GM18868 (cell line): ENCODE results near the gene CNTNAP2.
A peak's percentile ranks its signal among the peaks of the same experiment; 100 is the strongest.

Experiments
- ATAC-seq: cut with Tn5 transposase; IDR thresholded peaks from one replicate; pipeline ENCODE4 v1.9.1; 2021; ENCODE audit warnings: mild to moderate bottlenecking, moderate library complexity; ENCODE audit not compliant: unreplicated experiment

The CNTNAP2 gene

GRCh38 chr7:146414373-146414772 lies 297.8 kb downstream of the CNTNAP2 start:
- ATAC-seq = no peak

GRCh38 chr7:146414937-146415336 lies 298.3 kb downstream of the CNTNAP2 start:
- ATAC-seq = no peak

DNA sequence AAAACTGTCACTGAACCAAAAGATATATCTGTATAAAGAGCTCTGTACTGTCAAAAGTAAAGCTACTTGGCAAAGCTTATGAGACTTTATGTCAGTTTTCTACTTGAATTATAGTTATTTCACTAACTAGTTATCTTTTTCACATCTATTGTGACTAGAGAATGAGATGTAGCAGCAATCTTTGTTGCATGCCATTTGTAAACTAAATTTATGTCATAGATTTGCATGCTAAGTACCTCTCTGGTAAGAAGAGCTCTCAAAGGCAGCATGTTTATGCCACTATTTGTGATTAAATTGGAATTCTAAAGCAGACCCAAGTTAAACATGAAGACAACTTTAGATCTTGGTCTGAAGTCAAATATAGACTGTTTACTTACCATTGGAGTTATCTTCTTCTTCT lies 300.6 kb downstream of the CNTNAP2 start:
- no peak for ATAC-seq

DNA sequence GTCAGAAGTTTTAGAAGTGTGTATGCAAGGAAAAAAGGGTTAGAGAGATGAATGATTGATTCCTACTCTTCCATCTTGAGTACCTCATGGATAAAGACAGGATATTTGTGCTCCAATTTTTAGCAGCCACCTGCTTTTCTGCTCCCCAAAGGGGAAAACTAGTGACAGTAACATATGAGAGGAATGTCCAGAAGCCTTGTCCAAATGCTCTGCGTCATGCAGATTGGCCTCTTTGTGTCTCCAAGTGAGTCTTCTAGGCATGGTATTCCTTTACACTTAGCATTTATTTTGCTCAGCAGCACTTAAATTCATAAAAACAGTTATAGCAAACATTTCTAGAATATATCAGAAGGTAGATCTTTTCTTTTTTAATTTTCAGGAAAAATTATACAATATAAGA lies 306.8 kb downstream of the CNTNAP2 start:
- ATAC-seq = no peak

DNA sequence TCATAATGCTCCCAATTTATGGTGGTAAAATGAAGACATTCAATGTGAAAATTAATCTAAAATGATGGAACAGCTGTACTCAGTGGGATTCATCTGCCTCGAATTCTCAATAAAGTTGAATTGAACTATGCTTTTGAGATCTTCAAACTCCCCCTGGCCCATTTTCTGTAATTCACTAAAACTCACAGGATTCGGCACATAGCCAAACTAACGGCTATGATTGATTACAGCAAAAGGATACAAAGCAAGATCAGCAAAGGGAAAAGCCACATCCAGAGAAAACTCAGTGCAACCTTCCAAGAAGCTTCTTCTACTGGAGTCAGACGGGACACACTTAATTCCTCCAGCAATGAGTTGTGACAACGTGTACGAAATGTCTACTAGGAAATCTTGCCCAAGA lies 307.5 kb downstream of the CNTNAP2 start:
- no peak for ATAC-seq

DNA sequence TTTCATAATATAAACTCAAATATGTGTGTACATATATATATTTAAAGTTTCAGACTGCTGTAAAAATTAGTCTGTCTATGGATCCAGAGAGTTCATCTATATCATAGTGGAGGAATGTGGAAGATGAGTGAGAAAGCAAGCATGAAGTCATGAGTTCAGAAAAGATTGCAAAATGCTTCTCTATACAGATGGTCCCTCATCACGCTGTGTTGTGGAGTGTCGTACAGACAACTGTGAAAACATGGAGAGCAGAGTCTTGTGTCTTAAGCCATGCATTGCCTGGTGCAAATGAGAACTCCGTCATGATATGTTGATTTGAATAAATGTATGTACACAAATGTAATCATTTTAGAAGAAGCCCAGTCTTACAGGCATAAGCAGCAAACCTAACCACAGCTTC lies 316.9 kb downstream of the CNTNAP2 start:
- ATAC-seq = no peak

- ATAC-seq = no peak
Observed at GRCh38 chr7:146443102-146443501, 326.5 kb downstream of the CNTNAP2 start.

DNA sequence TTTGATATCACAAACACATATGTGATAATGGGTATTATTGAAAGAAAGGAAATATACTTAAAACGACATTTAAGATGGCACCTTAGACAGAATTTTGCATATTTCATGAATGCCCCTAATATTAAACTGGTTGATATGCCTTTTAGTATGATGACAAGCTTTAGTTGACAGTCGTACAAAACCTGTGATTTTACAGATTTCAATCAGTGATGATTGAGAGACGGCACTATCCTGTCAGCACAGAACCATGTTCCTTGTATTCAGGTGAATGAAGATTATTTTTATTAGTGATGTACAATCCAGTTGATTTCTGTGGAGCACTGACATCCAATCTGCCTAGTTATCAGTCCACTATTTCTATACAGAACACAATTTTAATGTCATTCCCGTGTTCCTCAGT lies 333.0 kb downstream of the CNTNAP2 start:
- no peak for ATAC-seq

- no peak for ATAC-seq
Observed at GRCh38 chr7:146455091-146455655, 338.6 kb downstream of the CNTNAP2 start.

GRCh38 chr7:146479040-146479439 lies 362.4 kb downstream of the CNTNAP2 start:
- no peak for ATAC-seq

DNA sequence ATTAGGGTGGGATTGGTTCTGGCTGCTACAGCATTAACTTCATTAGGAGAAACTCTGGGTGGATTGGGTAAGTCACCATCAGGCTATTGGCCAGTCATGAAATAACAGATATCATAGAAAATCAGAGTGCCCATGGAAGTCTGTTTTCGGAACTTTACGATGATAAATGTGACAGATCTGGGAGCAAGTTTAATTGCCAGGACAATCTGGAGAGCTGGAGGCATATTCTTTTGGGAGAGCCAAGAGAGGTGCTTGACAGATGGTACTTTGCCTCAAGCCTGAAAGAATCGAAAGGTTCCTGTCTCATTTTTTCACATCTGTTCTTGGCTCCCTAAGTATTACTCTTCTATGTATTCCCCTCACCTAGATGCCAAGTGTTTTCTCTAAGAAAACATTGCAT lies 369.9 kb downstream of the CNTNAP2 start:
- ATAC-seq = no peak

DNA sequence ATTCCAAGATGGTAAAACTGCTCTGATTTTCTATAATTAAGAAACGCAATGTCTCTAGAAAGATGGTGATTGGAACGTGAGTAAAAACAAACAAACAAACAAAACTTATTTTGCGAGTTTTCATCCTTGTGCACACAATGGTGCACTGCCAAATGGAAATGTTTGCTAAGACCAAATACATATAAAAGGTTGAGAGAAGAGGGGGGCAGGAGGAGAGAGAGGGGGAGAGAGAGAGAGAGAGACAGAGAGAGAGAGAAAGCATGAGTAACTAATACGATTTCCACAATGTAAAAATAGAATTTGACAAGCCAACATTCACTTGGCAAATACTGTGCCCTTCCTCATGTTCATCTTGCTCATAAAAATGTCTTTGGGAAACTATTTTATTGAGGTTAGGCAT lies 375.4 kb downstream of the CNTNAP2 start:
- ATAC-seq = no peak

DNA sequence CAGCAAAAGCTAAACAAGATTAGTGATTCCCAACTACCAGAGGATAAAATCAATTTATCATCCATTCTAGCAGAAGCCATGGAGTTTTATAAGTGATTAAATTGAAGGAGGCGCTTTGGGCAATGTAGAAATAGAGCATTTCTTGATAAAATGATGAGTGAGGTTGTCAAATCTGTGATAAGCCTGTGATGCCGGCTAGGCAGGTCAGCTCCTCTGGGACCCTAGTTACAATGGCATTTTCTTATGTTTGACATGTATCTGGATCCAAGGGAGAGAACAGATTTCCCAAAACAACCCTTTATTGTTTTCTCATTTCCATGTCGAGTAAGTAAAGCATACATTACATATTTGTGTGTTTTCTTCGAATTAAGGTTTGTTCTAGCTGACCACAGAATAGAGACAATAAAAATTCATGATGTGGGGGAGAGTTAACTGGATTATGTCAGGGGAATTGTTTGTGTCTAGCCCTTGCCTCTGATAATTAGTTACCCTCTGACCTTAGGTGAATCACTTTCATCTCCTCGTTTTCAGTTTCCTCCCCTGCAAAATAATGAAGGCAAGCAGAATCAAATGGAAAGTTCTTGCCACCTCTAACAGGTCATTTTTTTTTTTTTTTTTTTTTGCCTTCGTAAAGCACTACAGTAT lies 378.5 kb downstream of the CNTNAP2 start:
- no peak for ATAC-seq

DNA sequence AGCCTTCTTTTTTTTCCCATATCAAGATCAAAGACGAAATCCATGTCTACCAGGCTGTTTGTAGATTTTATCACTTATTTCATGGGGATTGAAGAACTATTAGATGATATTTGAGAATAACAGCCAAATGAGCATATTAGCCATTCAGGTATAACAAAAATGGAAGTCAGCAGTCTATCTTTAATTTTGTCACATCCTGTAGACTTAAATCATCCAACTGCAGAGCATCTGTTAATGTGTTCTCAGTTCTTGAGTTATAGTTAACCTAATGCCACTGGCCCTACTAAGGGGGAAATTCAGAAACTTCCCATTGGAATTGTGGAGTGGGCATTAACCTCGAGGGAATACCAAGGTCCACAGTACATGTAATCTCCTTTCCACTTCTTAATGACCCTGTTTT lies 380.1 kb downstream of the CNTNAP2 start:
- no peak for ATAC-seq

DNA sequence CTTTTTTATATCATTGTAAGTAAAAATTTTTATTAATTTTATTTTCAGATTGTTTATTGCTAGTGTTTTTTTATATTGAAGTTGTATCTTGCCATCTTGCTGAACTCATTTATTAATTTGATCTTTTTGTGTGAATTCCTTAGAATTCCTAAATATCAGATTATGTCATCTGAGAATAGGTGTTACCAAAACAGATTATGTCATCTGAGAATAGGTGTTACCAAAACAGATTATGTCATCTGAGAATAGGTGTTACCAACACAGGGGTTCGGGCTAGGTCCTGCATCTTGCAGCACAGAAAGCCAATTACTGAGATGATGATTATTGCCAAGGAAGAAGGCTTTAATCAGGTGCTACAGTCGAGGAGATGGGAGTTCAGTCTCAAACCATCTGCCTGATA lies 383.4 kb downstream of the CNTNAP2 start:
- no peak for ATAC-seq

GRCh38 chr7:146503844-146504243 lies 387.2 kb downstream of the CNTNAP2 start:
- no peak for ATAC-seq

DNA sequence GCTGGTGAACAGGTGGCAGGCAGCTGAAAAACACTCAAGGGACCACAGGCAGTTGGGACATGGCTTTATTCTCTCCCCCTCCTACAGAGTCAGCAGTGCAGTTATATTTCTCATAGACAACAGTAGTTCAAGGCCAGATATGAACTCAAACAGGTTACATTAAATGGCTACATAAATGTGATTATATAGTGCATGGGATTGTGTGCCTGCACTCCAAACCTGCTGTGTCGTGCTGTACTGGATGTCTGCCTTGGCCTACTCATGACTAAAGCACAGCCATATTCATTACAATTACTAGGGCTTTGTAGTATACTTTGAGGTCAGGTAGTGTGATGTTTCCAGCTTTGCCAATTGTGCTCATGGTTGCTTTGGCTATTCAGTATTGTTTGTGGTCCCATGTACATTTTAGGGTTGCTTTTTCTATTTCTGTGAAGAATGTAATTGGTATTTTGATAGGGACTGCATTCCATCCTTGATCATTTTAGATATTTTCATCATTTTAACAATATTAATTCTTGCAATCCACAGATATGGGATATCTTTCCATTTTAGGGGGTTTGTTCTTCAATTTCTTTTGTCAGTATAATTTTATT lies 393.6 kb downstream of the CNTNAP2 start:
- no peak for ATAC-seq

GRCh38 chr7:146514304-146514703 lies 397.7 kb downstream of the CNTNAP2 start:
- ATAC-seq = no peak

- ATAC-seq = no peak
Observed at GRCh38 chr7:146528581-146528980, 412.0 kb downstream of the CNTNAP2 start.

GRCh38 chr7:146539836-146540235 lies 423.2 kb downstream of the CNTNAP2 start:
- no peak for ATAC-seq

GRCh38 chr7:146542101-146542500 lies 425.5 kb downstream of the CNTNAP2 start:
- ATAC-seq = no peak

GRCh38 chr7:146544748-146545147 lies 428.1 kb downstream of the CNTNAP2 start:
- peak; percentile 52 for ATAC-seq

DNA sequence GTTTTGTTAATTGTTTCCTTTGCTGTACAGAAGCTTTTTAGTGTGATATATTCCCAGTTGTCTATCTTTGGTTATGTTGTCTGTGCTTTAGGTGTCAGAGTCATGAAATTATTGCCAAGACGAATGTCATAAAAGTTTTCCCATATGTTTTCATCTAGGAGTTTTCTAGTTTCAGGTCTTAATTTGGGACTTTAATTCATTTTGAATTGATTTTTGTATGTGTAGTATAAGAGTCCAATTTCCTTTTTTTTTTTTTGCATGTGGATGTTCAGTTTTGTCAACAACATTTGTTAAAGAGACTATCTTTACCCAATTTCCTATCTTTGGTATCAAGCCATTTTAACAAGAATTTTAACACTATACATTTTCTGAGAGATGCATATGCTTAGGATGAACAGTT lies 432.2 kb downstream of the CNTNAP2 start:
- ATAC-seq = no peak
